Glomerular endothelial cell (primary cell): ENCODE results near the gene PNRC1. TPM values are rescaled to one million over a fixed set of nuclear protein-coding genes. Genes with fewer than 3 reads are reported as not detected.
"Not testable (repeated sequence)": the region's sequence is repeated elsewhere in the genome, so short reads cannot be mapped to it uniquely, and the experiment has no call there.

Experiments used
- DNase-seq: peaks from one replicate; pipeline ENCODE4 v3.0.0-alpha.2; 2011; ENCODE audit warnings: low read depth, low spot score; ENCODE audit errors: extremely low read depth
- total RNA-seq: library from RNA; depleted of rRNA; stranded (reverse); fragments of >200 nt; gene quantifications from 2 replicates; pipeline ENCODE4 v1.2.3, GENCODE V29; 2015

The PNRC1 gene
- total RNA-seq, 1 donor from 2014 or later, result 120 TPM

GRCh38 chr6:89057759-89058158 lies 22.8 kb upstream of the PNRC1 start:
- no peak for DNase-seq

- DNase-seq, result no peak
These were observed 21.9 kb upstream of the PNRC1 start for GRCh38 chr6:89058627-89059026.

- DNase-seq, result no peak
These were observed 21.3 kb upstream of the PNRC1 start for GRCh38 chr6:89059227-89059626.

- no peak for DNase-seq
These were observed 16.7 kb upstream of the PNRC1 start for GRCh38 chr6:89063881-89064280.

GRCh38 chr6:89064931-89065330 lies 15.6 kb upstream of the PNRC1 start:
- DNase-seq, result not testable (repeated sequence)

GRCh38 chr6:89066121-89066520 lies 14.4 kb upstream of the PNRC1 start:
- not testable (repeated sequence) for DNase-seq

GRCh38 chr6:89066940-89067646 lies 13.5 kb upstream of the PNRC1 start:
- no peak for DNase-seq

- no peak for DNase-seq
These were observed 12.8 kb upstream of the PNRC1 start for GRCh38 chr6:89067796-89068195.

GRCh38 chr6:89068695-89069094 lies 11.9 kb upstream of the PNRC1 start:
- DNase-seq, result no peak

GRCh38 chr6:89069536-89070163 lies 10.9 kb upstream of the PNRC1 start:
- no peak for DNase-seq

- DNase-seq, result no peak
These were observed 9.5 kb upstream of the PNRC1 start for GRCh38 chr6:89071036-89071435.

- no peak for DNase-seq
These were observed 7.4 kb upstream of the PNRC1 start for GRCh38 chr6:89073014-89073620.

GRCh38 chr6:89073840-89074239 lies 6.7 kb upstream of the PNRC1 start:
- DNase-seq, result no peak

GRCh38 chr6:89079511-89080234 lies 878 bp upstream of the PNRC1 start:
- DNase-seq, result peak; percentile 41

GRCh38 chr6:89081129-89081422 lies 525 bp downstream of the PNRC1 start:
- no peak for DNase-seq

- DNase-seq, result peak; percentile 83
These were observed 1.1 kb downstream of the PNRC1 start for GRCh38 chr6:89081423-89082322.

- DNase-seq, result no peak
These were observed 1.9 kb downstream of the PNRC1 start for GRCh38 chr6:89082486-89082891.

- DNase-seq, result no peak
These were observed 4.0 kb downstream of the PNRC1 start for GRCh38 chr6:89084542-89084941.

- no peak for DNase-seq
These were observed 4.4 kb downstream of the PNRC1 start for GRCh38 chr6:89084954-89085353.

GRCh38 chr6:89085409-89086205 lies 5.1 kb downstream of the PNRC1 start:
- DNase-seq, result no peak
